GM12872 (cell line): ENCODE results near the gene MAP1LC3C.

Experiments used
- CTCF ChIP-seq: IDR thresholded peaks from 3 replicates; pipeline ENCODE4 v1.5.1; 2011; ENCODE audit warnings: low read depth, mild to moderate bottlenecking, low read length, moderate library complexity; ENCODE audit not compliant: insufficient read depth

Gene MAP1LC3C

DNA sequence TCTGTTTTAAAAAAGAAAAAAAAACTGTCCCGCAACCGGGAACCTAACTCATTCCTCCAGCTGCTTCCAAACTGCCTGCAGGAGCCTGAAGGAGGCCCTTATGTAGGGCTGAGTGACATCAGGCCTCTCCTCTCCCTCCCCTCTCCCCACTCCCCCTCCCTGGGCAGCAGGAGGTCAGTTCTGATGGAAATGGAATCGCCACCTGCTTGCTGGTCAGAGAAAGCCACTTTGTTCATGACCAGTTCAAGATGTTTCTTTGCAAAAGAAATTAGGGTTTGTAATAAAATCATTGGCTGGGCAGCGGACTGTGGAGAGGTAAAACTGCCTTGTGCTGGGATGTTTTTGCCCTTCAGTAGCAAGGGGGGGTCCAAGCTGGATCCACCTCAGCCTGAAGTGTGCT lies at the start of gene MAP1LC3C:
MAP1LC3C (minus strand) TSS at position 73 of the 400 bp plus-strand sequence. CDS start 90 bp downstream, outside the sequence.
- no peak for TF ChIP-seq CTCF

DNA sequence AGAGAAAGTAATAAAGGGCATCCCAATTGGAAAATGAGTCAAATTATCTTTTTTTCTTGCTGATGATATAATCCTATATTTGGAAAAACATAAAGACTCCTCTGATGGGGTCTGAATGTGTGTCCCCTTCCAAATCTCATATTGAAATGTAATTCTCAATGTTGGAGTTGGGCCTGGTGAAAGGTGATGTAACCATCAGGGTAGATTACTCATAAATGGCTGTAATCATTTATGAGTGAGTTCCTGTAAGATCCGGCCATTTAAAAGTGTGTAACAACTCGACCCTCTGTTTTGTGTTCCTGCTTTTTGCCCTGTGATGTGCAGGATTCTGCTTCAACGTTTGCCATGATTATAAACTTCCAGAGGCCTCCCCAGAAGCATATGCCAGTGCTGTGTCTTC lies 44.3 kb upstream of the MAP1LC3C start:
- TF ChIP-seq CTCF = no peak

- no peak for TF ChIP-seq CTCF
Observed at GRCh38 chr1:242034392-242034791, 35.5 kb upstream of the MAP1LC3C start.

DNA sequence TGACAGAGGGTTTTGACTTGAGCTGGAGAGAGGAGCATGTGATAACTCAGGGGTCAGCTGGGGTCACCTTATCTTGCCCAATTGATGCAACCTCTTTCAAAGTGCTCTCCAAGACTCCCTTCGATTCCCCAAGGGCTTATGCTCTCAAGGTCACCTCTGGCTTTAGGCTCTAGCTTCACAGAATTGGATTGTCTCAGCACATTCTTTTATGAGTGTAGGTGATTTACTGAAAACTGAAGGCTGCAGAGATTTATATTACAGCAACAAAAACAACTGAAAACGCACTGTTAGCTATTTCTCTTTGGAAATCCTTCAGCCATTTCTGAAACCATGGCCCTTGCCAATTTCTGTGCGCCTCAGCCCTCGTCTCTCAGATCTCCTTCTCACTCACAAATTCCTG lies 34.5 kb upstream of the MAP1LC3C start:
- no peak for TF ChIP-seq CTCF

- TF ChIP-seq CTCF = no peak
Observed at GRCh38 chr1:242030071-242030470, 31.2 kb upstream of the MAP1LC3C start.

DNA sequence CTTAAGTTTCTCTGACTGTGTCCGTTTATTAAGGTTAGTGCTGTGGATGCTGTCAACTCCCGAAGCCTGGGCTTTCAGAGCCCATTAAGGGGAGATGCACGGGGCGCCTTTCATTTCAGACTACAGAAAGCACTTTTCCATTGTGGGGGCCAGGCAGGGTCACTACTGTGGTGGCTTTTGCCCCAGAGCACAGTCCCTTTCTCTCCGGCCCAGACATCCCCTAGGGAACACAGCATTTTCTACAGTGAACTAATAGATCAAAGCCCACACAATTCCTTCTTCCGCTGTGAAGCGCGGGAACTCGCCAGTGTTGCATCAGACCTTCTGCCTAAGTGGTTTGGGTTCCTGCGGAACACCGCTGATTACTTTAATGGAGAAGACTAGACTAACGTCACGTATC lies 26.8 kb upstream of the MAP1LC3C start:
- no peak for TF ChIP-seq CTCF

DNA sequence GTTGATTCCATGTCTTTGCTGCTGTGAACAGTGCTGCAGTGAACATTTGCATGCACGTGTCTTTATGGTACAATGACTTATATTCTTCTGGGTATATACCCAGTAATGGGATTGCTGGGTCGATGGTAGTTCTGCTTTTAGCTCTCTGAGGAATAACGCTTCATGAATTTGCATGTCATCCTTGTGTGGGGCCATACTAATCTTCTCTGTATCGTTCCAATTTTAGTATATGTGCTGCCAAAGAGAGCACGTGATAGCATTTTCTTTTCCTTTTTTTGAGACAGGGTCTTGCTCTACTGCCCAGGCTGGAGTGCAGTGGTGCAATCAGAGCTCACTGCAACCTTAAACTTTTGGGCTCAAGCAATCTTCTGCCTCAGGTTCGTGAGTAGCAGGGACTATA lies 24.9 kb upstream of the MAP1LC3C start:
- TF ChIP-seq CTCF = no peak

GRCh38 chr1:242019018-242019417 lies 20.1 kb upstream of the MAP1LC3C start:
- no peak for TF ChIP-seq CTCF
